Measurements from ENCODE around the gene FANCI. TPM values are rescaled to one million over a fixed set of nuclear protein-coding genes. Genes with fewer than 3 reads are reported as not detected.

FANCI gene
- total RNA-seq, 2 donors from 2014 or later = 1.0 to 7.3 TPM

GRCh38 chr15:89307046-89307587 is 63.3 kb downstream of the FANCI start:
- no peaks in the 10 kb centered on the region for H3K27me3 ChIP-seq
- intact Hi-C loops (cut with DNase I) = no loop called here
- no peak overlapping the region for H3K4me3 ChIP-seq
- DNase-seq (no peak), ATAC-seq (no peak)
- H3K4me1 ChIP-seq = peaks cover 15% of the 10 kb centered on the region
- TF ChIP-seq CTCF (IDR thresholded peaks at IDR 0.05) (no peak), POLR2A (IDR thresholded peaks at IDR 0.05) (no peak)
- no peak overlapping the region for H3K27ac ChIP-seq
- H3K9me3 ChIP-seq = no peaks in the 10 kb centered on the region
- 93 to 100% methylated on average over 2 of the region's 2 CpGs for WGBS, 2 donors
- no peaks in the 10 kb centered on the region for H3K36me3 ChIP-seq (replicated peaks in 1 of 2; ENCODE audit: insufficient read depth in 1 of 2, low read depth in 2 of 2)

- TF ChIP-seq CTCF (IDR thresholded peaks at IDR 0.05) (no peak), POLR2A (IDR thresholded peaks at IDR 0.05) (no peak)
- 83 to 89% methylated on average over 2 of the region's 2 CpGs for WGBS, 2 donors
Observed at GRCh38 chr15:89307791-89308190, 64.0 kb downstream of the FANCI start.

GRCh38 chr15:89308236-89308635 is 64.5 kb downstream of the FANCI start:
- no peak for ATAC-seq
- no peaks in the 10 kb centered on the region for H3K27me3 ChIP-seq
- H3K4me3 ChIP-seq = no peak overlapping the region
- H3K9me3 ChIP-seq = no peaks in the 10 kb centered on the region
- 62 to 98% methylated on average over 2 to 3 of the region's 3 CpGs for WGBS, 2 donors
- H3K36me3 ChIP-seq (replicated peaks in 1 of 2; ENCODE audit: insufficient read depth in 1 of 2, low read depth in 2 of 2) = no peaks in the 10 kb centered on the region
- DNase-seq = no peak
- H3K27ac ChIP-seq = no peak overlapping the region
- H3K4me1 ChIP-seq = peaks cover 15% of the 10 kb centered on the region
- no peak for TF ChIP-seq POLR2A (IDR thresholded peaks at IDR 0.05)
- no peak for TF ChIP-seq CTCF (IDR thresholded peaks at IDR 0.05)
- intact Hi-C loops (cut with DNase I) = no loop called here

More at GRCh38 chr15:89307791-89308190, 64.0 kb downstream of the FANCI start:
- Histone ChIP-seq H3K4me3 (no peak overlapping the region), H3K36me3 (replicated peaks in 1 of 2; ENCODE audit: insufficient read depth in 1 of 2, low read depth in 2 of 2) (no peaks in the 10 kb centered on the region), H3K27me3 (no peaks in the 10 kb centered on the region), H3K4me1 (peaks cover 15% of the 10 kb centered on the region), H3K9me3 (no peaks in the 10 kb centered on the region), H3K27ac (no peak overlapping the region)
- no peak for DNase-seq
- intact Hi-C loops (cut with DNase I) = no loop called here
- ATAC-seq = no peak

GRCh38 chr15:89309993-89310392 is 66.2 kb downstream of the FANCI start:
- ATAC-seq = no peak
- intact Hi-C loops (cut with DNase I) = no loop called here
- Histone ChIP-seq H3K4me1 (peaks cover 14% of the 10 kb centered on the region), H3K27ac (no peak overlapping the region), H3K4me3 (no peak overlapping the region), H3K36me3 (replicated peaks in 1 of 2; ENCODE audit: insufficient read depth in 1 of 2, low read depth in 2 of 2) (no peaks in the 10 kb centered on the region), H3K9me3 (no peaks in the 10 kb centered on the region), H3K27me3 (no peaks in the 10 kb centered on the region)
- no peak for TF ChIP-seq POLR2A (IDR thresholded peaks at IDR 0.05)
- TF ChIP-seq CTCF (IDR thresholded peaks at IDR 0.05) = no peak
- DNase-seq = no peak
- WGBS, 2 donors = 32 to 52% methylated on average over 2 of the region's 2 CpGs

GRCh38 chr15:89315375-89315929 is 71.7 kb downstream of the FANCI start:
- no peak for ATAC-seq
- H3K27me3 ChIP-seq = no peaks in the 10 kb centered on the region
- H3K4me3 ChIP-seq = no peak overlapping the region
- H3K9me3 ChIP-seq = no peaks in the 10 kb centered on the region
- TF ChIP-seq CTCF (IDR thresholded peaks at IDR 0.05) (no peak), POLR2A (IDR thresholded peaks at IDR 0.05) (no peak)
- no peak for DNase-seq
- peaks cover 13 to 29% of the 10 kb centered on the region in 2 donors for H3K36me3 ChIP-seq (replicated peaks in 1 of 2; ENCODE audit: insufficient read depth in 1 of 2, low read depth in 2 of 2)
- WGBS, 2 donors = 73 to 75% methylated on average over 2 of the region's 2 CpGs
- no peaks in the 10 kb centered on the region for H3K4me1 ChIP-seq
- intact Hi-C loops (cut with DNase I) = no loop called here
- H3K27ac ChIP-seq = no peak overlapping the region

All from body of pancreas (tissue), 4 donors.